Activated CD8-positive, alpha-beta memory T cell treated with anti-CD3 and anti-CD28 coated beads for 1 hour (primary cell): ENCODE data around the gene AGPAT2.
"Not testable (repeated sequence)": the region's sequence is repeated elsewhere in the genome, so short reads cannot be mapped to it uniquely, and the experiment has no call there.

Source experiments
- DNase-seq, 2 donors: peaks; one replicate each; pipeline ENCODE4 v3.0.0-alpha.2; 2020; ENCODE audit warnings: low read depth in 1 of 2; ENCODE audit errors: extremely low read depth in 1 of 2

AGPAT2 gene

DNA sequence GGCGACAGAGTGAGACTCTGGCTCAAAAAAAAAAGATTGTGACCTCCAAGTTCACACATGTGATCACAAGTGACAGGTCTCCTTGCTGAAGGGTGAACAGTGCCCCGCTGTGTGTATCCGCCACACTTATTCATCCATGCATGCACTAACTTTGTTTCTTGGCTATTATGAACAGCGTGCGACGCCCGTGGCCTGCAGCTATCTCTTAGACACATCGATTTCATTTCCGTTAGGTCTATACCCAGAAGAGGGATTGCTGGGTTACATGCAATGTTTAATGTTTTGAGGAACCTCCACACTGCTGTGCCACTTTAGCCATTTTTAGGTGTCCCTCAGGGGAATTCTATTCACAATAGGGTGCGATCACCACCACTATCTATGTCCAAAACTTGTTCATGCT, 36.6 kb downstream of the AGPAT2 start:
- DNase-seq = no peak

DNA sequence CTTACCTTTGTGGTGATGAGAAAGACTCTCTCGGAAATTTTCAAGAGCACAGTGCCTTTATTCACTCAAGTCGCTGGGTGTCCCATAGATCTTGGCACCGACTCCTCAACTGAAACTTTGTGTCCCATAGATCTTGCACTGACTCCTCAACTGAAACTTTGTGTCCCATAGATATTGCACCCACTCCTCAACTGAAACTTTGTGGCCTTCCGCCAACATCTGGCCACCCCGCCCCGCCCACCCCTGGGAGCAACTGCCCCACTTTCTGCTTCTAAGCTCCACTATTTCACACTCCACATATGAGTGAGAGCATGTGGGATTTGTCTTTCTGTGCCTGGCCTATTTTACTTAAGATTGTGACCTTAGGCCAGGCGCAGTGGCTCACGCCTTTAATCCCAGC, 37.2 kb downstream of the AGPAT2 start:
- no peak for DNase-seq

DNA sequence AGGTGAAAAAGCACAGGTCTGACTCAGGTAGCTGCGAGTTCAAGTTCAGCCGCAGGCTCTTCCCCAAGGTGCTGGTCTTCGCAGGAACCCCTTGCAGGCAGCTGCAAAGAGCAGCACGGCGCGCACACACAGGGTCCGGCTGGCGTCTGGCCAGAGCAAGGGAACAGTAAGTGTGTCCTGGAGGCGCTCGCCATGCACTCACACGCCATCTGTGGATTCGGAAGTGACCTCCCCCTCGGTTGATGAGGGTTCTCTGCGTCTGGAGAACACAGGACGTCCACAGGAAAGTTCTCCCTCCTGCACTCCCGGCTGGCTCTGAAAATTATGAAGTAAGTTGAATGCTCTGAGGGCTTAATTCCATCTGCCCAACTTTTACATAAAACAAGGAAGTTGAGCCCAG, 38.5 kb downstream of the AGPAT2 start:
- no peak for DNase-seq

DNA sequence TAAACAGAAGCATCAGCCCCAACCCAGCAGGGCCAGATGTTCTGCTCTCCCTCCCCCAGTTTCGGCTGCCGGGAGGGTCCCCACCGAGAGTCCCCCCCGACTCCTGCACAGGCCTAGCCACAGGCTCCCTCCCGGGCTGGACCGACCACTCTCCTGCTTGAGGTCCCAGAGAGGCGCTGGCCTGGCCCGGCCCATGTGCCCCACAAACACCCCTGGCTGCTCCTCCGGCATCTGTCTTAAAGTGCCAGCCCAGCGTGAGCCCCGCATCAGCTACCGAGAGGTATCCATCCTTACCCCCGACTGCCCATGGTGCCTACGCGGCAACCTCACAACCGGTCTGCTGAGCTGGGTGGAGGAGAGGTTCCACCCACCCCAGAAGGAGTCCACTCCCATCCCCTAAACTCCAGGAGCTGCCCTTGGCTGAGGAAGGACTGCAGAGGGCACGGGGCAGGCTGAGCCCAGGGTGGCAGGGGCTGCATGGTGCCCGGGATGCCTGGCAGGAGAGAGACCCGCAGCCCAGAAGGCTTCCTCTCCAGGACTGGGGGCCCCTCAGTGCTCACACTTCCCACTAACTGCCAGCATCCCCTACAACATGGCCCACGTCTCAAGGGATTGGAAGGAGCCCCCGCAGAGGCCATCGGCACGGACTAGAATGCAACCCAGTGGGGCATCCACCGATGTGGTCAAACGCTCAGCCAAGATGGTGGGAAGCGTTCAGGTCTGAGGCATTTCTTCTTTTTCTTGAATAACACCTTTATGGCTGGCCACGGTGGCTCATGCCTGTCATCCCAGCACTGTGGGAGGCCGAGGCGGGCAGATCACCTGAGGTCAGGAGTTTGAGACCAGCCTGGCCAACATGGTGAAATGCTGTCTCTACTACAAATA, 40.2 kb downstream of the AGPAT2 start:
- no peak for DNase-seq

DNA sequence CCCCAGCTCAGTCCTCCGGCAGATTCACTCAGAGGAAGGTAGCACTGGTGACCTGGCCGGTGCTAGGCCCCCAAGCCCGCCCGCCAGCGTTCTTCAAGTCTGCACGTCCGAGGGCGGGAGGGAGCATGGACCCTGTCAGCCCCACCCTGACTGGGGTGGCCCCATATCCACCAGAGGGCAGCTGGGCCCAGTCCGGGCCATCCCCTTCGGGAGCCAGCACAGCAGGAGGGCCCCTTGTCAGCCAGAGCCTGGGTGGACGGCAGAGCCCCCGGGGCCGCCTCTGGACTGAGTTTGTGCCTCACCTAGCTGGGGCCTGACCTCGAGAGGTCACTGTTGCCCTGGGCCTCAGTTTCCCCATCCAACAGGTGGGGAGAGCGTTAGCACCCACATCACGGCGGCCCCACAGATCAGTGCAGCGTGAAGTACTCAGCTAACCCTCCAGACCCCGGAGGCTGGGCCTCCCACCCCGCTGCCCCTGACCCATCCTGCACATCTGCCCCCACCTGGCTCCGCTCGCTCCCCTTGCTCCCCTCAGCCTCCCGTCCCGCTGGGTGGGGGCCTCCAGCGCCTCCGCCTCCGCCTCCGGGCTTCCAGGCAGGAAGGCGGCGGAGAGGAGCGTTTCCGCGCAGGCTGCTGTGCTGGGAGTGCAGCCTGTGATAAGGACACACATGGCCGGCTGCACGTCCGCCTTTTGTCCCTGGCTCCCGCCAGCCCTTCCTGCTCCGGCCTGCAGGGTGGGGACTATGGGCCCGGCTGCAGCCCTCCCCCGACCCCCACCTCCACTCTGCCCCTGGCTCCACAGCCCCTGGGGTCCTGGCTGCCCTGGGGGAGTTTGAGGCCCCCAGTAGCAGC, 41.1 kb downstream of the AGPAT2 start:
- DNase-seq = no peak

DNA sequence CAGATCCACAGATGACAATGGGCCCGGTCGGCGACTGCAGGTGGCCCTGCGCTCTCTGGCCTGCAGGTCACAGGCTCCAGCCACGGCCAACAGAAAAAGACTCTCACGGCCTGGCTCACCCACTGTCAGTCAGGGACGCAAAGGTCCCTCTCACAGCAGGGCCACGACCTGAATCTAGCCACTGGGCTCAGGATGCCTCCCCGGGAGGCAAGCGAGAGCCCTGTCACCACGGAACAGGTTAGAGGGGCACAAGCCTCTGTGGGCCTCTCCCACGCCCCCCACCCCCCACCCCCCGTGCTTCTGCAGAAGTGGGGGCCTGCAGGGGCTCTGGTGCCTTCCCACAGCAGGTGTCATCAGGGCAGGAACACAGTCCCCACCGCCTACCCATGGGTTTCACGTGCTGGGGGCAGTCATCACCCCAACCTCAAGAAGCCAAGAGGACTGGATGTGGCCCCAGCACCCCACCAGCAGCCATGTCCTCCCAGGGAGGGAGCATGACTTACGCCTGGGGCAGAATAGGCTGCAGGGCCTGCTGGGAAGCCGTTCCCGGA, 41.8 kb downstream of the AGPAT2 start:
- DNase-seq = no peak

DNA sequence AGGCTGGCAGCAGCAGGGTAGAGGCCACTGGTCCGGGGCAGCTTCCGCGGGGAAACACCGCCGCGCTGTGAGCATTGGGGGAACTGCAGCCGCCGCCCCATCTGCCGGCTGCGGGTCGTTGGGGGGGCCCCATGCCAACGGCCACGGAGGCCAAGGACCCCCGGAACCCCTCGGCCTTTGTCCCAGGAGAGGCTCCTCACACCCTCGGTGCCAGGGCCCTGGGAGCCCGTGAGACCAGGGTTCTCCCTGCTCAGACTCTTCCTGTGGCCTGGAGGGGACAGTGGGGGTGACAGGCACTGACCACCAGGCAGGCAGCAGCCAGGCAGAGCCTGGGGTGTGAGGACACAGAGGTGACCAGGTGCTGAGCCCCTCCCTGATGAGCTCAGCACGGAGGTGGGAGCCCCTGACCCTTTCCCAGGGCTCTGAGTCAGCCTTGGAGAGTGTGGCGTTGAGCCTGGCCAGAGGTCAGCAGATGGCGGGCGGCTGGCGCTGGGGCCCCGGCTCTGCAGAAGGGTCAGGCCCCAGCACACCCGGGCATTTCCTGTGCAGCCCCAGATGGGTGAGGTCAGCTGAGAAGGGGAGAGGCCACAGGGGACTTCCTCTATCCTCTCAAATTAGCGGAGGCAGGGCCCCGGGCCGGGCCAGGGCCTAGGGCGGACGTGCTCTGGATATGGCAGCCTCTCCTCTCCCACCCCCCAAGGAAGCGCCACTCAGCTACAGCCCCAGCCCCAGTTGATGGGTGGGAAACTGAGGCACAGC, 42.5 kb downstream of the AGPAT2 start:
- DNase-seq = peak; percentile 38 to 49

GRCh38 chr9:136644343-136644592, 43.0 kb downstream of the AGPAT2 start:
- DNase-seq = no peak

- DNase-seq = no peak
Measured at GRCh38 chr9:136643596-136644342, 43.5 kb downstream of the AGPAT2 start.

DNA sequence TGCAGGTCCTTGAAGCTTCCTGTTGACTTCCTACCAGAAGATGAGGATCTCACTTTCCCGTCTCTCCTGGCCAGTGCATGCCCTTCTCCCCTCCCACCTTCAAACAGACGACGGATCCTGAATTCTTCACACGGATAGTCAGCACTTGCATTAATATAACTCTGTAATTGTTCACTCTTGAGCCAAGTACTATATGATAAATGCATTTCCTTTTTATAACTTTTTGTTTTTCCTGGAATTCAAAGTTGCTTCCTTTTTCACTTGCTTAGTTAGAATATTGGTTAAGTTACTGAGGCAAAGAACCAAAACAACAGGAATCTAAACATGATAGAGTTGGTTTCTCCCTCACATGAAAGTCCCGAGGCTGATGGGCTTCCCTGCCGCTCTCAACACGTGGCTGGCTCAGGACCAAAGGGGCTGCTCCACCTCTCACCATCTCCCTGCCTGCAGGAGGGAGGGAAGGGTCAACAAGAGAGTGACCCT, 44.8 kb downstream of the AGPAT2 start:
- no peak for DNase-seq

DNA sequence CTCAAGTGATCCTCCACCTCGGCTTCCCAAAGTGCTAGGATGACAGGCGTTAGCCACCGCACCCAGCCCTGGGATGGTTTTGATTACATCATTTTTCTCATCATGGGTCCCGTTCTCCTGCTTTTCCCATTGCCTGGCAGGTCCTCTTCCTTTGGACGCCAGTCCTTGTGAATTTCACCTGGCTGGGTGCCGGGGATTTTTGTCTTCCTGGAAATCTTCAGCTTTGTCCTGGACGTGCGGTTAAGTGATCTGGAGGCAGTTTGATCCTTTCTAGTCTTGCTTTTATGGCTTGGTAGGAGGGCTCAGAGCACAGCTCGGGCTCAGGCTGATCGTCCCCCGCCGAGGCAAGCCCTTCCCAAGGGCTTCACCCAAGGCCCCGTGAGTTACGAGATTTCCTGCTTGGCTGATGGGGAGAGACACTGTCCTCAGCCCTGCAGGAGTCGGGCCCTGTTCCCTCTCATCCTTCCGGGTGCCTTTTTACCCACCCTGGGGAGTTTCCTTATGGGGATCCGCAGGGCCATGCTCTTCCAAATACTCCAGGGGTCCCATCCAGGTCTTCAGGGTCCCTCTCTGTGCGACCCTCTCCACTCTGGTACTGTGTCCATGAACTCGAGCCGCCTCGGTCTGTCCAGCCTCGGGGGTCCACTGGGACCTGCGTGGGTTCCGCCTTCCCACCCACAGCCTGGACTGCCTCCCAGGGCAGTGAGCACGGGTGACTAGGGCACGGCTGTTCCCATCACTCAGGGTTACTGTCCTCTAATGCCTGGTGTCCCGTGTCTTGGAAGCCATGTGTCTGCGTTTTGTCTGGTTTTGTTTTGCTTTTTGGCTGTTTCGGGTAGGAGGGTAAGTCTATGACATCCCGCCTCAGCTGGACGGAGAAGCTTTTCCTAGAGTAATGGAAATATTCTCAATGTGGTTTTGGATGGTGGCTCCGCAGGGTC, 46.8 kb downstream of the AGPAT2 start:
- DNase-seq = no peak

DNA sequence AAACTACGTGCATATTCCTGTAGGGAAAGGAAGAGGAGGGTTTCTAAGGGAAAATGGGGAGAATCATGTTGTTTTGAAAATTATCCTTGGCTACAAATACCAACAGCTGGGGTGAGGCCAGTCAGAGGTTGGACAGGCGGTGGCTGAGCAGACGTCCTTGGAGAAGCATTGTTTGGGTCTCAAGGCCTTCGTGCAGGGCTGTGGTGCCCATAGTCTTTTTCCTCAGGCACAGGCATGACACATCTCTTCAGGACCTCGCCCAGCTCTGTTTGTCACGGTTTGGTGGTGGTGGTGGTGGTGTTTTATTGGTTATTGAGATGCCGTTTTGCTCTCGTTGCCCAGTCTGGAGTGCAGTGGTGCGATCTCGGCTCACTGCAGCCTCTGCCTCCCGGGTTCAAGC, 52.4 kb downstream of the AGPAT2 start:
- DNase-seq = no peak

DNA sequence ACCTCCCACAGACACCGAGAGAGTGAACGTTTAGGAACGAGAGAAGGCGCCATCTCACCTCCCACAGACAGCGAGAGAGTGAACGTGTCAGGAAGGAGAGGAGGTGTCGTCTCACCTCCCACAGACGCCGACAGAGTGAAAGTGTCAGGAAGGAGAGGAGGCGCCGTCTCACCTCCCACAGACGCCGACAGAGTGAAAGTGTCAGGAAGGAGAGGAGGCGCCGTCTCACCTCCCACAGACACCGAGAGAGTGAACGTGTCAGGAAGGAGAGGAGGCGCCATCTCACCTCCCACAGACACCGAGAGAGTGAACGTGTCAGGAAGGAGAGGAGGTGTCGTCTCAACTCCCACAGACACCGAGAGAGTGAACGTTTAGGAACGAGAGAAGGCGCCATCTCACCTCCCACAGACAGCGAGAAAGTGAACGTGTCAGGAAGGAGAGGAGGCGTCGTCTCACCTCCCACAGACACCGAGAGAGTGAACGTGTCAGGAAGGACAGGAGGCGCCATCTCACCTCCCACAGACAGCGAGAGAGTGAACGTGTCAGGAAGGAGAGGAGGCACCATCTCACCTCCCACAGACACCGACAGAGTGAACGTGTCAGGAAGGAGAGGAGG, 54.7 kb downstream of the AGPAT2 start:
- DNase-seq = not testable (repeated sequence)

DNA sequence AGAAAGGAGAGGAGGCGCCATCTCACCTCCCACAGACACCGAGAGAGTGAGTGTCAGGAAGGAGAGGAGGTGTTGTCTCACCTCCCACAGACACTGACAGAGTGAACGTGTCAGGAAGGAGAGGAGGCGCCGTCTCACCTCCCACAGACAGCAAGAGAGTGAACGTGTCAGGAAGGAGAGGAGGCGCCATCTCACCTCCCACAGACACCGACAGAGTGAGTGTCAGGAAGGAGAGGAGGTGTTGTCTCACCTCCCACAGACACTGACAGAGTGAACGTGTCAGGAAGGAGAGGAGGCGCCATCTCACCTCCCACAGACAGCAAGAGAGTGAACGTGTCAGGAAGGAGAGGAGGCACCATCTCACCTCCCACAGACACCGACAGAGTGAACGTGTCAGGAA, 55.2 kb downstream of the AGPAT2 start:
- DNase-seq = not testable (repeated sequence)

- DNase-seq = peak; percentile 59 to 62
Measured at GRCh38 chr9:136631038-136632000, 55.9 kb downstream of the AGPAT2 start.

- no peak for DNase-seq
Measured at GRCh38 chr9:136630662-136630992, 56.6 kb downstream of the AGPAT2 start.

DNA sequence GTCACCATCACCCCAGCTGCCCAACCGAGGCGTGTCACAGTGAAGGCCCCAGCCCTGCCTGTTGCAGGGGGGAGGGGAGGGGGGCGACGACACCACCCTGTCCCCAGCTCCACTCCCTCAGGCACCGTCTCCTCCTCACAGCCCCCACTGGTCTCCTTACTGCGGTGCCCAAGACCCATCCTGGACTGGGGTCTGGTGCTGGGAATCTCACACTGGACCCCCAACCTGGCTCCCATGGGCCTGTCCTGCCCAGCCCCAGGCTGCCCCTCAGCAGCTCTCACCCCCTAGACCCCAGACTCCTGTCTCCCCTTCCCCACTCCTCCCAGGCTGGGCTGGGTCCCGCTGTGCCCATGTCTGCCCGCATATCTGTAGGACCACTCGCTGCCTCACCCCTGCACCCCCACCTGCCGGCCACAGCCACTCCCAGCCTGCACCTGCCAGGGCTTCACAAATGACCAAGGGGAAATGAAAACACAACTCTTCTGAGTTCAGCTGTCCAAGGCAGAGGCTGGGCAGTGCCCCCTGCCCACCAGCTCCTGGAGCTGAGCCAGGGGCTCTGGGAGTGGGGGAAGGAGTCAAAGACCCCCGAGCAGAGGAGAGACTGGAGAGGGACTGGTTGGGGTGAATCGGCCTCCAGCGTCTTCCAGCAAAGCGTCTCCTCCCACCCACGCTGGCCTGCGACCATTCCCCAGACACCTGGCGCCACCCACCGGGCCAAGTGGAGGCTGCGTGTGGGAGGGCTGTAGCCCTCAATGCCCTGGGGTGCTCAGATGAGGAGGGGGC, 57.2 kb downstream of the AGPAT2 start:
- DNase-seq = peak; percentile 15 to 37
